Epithelial cell of prostate (primary cell): ENCODE measurements around the gene ARSG.

Experiments used
- DNase-seq: peaks from one replicate; pipeline ENCODE4 v3.0.0-alpha.2; 2011; ENCODE audit warnings: low read depth, low spot score
- H3K27ac ChIP-seq: fragments of 450-650 bp; 2 replicates; pipeline ENCODE4 v1.5.1; 2017; ENCODE audit warnings: mild to moderate bottlenecking

Gene ARSG

GRCh38 chr17:68459037-68459639, 167.8 kb downstream of the ARSG start:
- DNase-seq = no peak
- H3K27ac ChIP-seq = no peak overlapping the region

GRCh38 chr17:68460146-68460545, 168.9 kb downstream of the ARSG start:
- no peak overlapping the region for H3K27ac ChIP-seq
- no peak for DNase-seq

- DNase-seq = no peak
- peak overlapping the region; percentile 30 for H3K27ac ChIP-seq
Measured at GRCh38 chr17:68460715-68461114, 169.4 kb downstream of the ARSG start.

- peak overlapping the region; percentile 30 for H3K27ac ChIP-seq
- DNase-seq = no peak
Measured at GRCh38 chr17:68461122-68461539, 169.8 kb downstream of the ARSG start.

GRCh38 chr17:68461589-68461988, 170.3 kb downstream of the ARSG start:
- H3K27ac ChIP-seq = peak overlapping the region; percentile 30
- DNase-seq = no peak

GRCh38 chr17:68462381-68463210, 171.3 kb downstream of the ARSG start:
- H3K27ac ChIP-seq = no peak overlapping the region
- peak; percentile 45 for DNase-seq

- H3K27ac ChIP-seq = no peak overlapping the region
- DNase-seq = no peak
Measured at GRCh38 chr17:68463211-68464019, 172.1 kb downstream of the ARSG start.

GRCh38 chr17:68468334-68468733, 177.0 kb downstream of the ARSG start:
- no peak overlapping the region for H3K27ac ChIP-seq
- DNase-seq = no peak

- H3K27ac ChIP-seq = no peak overlapping the region
- DNase-seq = no peak
Measured at GRCh38 chr17:68468788-68469187, 177.5 kb downstream of the ARSG start.
